Central memory CD8-positive, alpha-beta T cell (primary cell): ENCODE measurements around the gene DSG3.

Experiments
- ATAC-seq: fragments of 150-1000 bp; cut with Tn5 transposase; replicated peaks from 2 replicates; pipeline ENCODE4 v1.10.0; 2022; ENCODE audit warnings: mild to moderate bottlenecking, moderate FRiP score, moderate number of reproducible peaks; ENCODE audit not compliant: poor library complexity, severe bottlenecking; ENCODE audit errors: extremely low read depth
- DNase-seq, 2 donors: peaks; one replicate each; pipeline ENCODE4 v3.0.0; 2021; ENCODE audit warnings: low spot score in 2 of 2
- H3K27ac Mint-ChIP-seq: one replicate; pipeline ENCODE4 v1.8.0; 2022; ENCODE audit warnings: low read depth, mild to moderate bottlenecking, moderate library complexity, mixed read lengths
- H3K27me3 Mint-ChIP-seq: one replicate; pipeline ENCODE4 v1.8.0; 2022; ENCODE audit warnings: mixed read lengths
- H3K36me3 Mint-ChIP-seq: one replicate; pipeline ENCODE4 v1.8.0; 2022; ENCODE audit warnings: mild to moderate bottlenecking, moderate library complexity, mixed read lengths; ENCODE audit not compliant: insufficient read depth
- H3K4me1 Mint-ChIP-seq: one replicate; pipeline ENCODE4 v1.8.0; 2022; ENCODE audit warnings: mixed read lengths
- H3K4me3 Mint-ChIP-seq: one replicate; pipeline ENCODE4 v1.8.0; 2022; ENCODE audit warnings: mild to moderate bottlenecking, moderate library complexity, mixed read lengths
- H3K9me3 Mint-ChIP-seq: one replicate; pipeline ENCODE4 v1.8.0; 2022; ENCODE audit warnings: mixed read lengths

DSG3 gene

GRCh38 chr18:31439807-31440325 is 7.7 kb upstream of the DSG3 start:
- Mint-ChIP-seq H3K27ac (no peak overlapping the region), H3K36me3 (no peaks in the 10 kb centered on the region), H3K4me3 (no peak overlapping the region), H3K9me3 (no peaks in the 10 kb centered on the region), H3K27me3 (no peaks in the 10 kb centered on the region), H3K4me1 (no peaks in the 10 kb centered on the region)
- DNase-seq (no peak), ATAC-seq (no peak)

- H3K27me3 Mint-ChIP-seq: no peaks in the 10 kb centered on the region
- DNase-seq (no peak), ATAC-seq (no peak)
- H3K27ac Mint-ChIP-seq: no peak overlapping the region
- no peaks in the 10 kb centered on the region for H3K4me1 Mint-ChIP-seq
- H3K4me3 Mint-ChIP-seq: no peak overlapping the region
- no peaks in the 10 kb centered on the region for H3K9me3 Mint-ChIP-seq
- no peaks in the 10 kb centered on the region for H3K36me3 Mint-ChIP-seq
Observed at GRCh38 chr18:31440787-31441186, 6.8 kb upstream of the DSG3 start.

- Mint-ChIP-seq H3K27ac (no peak overlapping the region), H3K4me1 (no peaks in the 10 kb centered on the region), H3K27me3 (no peaks in the 10 kb centered on the region), H3K9me3 (no peaks in the 10 kb centered on the region), H3K4me3 (no peak overlapping the region), H3K36me3 (no peaks in the 10 kb centered on the region)
- ATAC-seq (no peak), DNase-seq (no peak)
Observed at GRCh38 chr18:31441493-31441892, 6.0 kb upstream of the DSG3 start.

GRCh38 chr18:31444142-31444541 is 3.4 kb upstream of the DSG3 start:
- no peak for ATAC-seq
- Mint-ChIP-seq H3K4me1 (no peaks in the 10 kb centered on the region), H3K27me3 (no peaks in the 10 kb centered on the region), H3K4me3 (no peak overlapping the region), H3K27ac (no peak overlapping the region), H3K9me3 (no peaks in the 10 kb centered on the region), H3K36me3 (peaks cover 3% of the 10 kb centered on the region)
- no peak for DNase-seq

- Mint-ChIP-seq H3K36me3 (peaks cover 3% of the 10 kb centered on the region), H3K27ac (no peak overlapping the region), H3K9me3 (no peaks in the 10 kb centered on the region), H3K4me1 (no peaks in the 10 kb centered on the region), H3K27me3 (no peaks in the 10 kb centered on the region), H3K4me3 (no peak overlapping the region)
- no peak for DNase-seq
- no peak for ATAC-seq
Observed at GRCh38 chr18:31445908-31446307, 1.6 kb upstream of the DSG3 start.

GRCh38 chr18:31446854-31447253 is 687 bp upstream of the DSG3 start:
- H3K27me3 Mint-ChIP-seq: no peaks in the 10 kb centered on the region
- no peaks in the 10 kb centered on the region for H3K4me1 Mint-ChIP-seq

GRCh38 chr18:31450409-31450808 is 2.9 kb downstream of the DSG3 start:
- peaks cover 5% of the 10 kb centered on the region for H3K36me3 Mint-ChIP-seq
- no peaks in the 10 kb centered on the region for H3K27me3 Mint-ChIP-seq
- DNase-seq: no peak
- no peak for ATAC-seq
- no peak overlapping the region for H3K27ac Mint-ChIP-seq
- no peaks in the 10 kb centered on the region for H3K4me1 Mint-ChIP-seq
- H3K9me3 Mint-ChIP-seq: no peaks in the 10 kb centered on the region
- H3K4me3 Mint-ChIP-seq: no peak overlapping the region

More at GRCh38 chr18:31446854-31447253, 687 bp upstream of the DSG3 start:
- H3K36me3 Mint-ChIP-seq: peaks cover 3% of the 10 kb centered on the region
- H3K4me3 Mint-ChIP-seq: no peak overlapping the region
- H3K9me3 Mint-ChIP-seq: no peaks in the 10 kb centered on the region
- ATAC-seq (no peak), DNase-seq (no peak)
- H3K27ac Mint-ChIP-seq: no peak overlapping the region

GRCh38 chr18:31451625-31452024 is 4.1 kb downstream of the DSG3 start:
- Mint-ChIP-seq H3K27me3 (no peaks in the 10 kb centered on the region), H3K4me3 (no peak overlapping the region), H3K27ac (no peak overlapping the region), H3K4me1 (no peaks in the 10 kb centered on the region), H3K36me3 (peaks cover 5% of the 10 kb centered on the region), H3K9me3 (no peaks in the 10 kb centered on the region)
- DNase-seq (no peak), ATAC-seq (no peak)

- Mint-ChIP-seq H3K9me3 (peaks cover under 1% of the 10 kb centered on the region), H3K4me3 (no peak overlapping the region), H3K27ac (no peak overlapping the region), H3K4me1 (no peaks in the 10 kb centered on the region), H3K36me3 (peaks cover 2% of the 10 kb centered on the region), H3K27me3 (no peaks in the 10 kb centered on the region)
- no peak for ATAC-seq
- DNase-seq: no peak
Observed at GRCh38 chr18:31454066-31454708, 6.6 kb downstream of the DSG3 start.

GRCh38 chr18:31469629-31470028 is 22.1 kb downstream of the DSG3 start:
- H3K27me3 Mint-ChIP-seq: peaks cover 11% of the 10 kb centered on the region
- no peak for ATAC-seq
- H3K36me3 Mint-ChIP-seq: no peaks in the 10 kb centered on the region
- no peak overlapping the region for H3K4me3 Mint-ChIP-seq
- H3K9me3 Mint-ChIP-seq: peaks cover 5% of the 10 kb centered on the region
- no peak for DNase-seq
- no peaks in the 10 kb centered on the region for H3K4me1 Mint-ChIP-seq
- no peak overlapping the region for H3K27ac Mint-ChIP-seq

- no peaks in the 10 kb centered on the region for H3K27me3 Mint-ChIP-seq
- no peak overlapping the region for H3K4me3 Mint-ChIP-seq
- no peaks in the 10 kb centered on the region for H3K4me1 Mint-ChIP-seq
- H3K36me3 Mint-ChIP-seq: no peaks in the 10 kb centered on the region
- DNase-seq (no peak), ATAC-seq (no peak)
- no peak overlapping the region for H3K27ac Mint-ChIP-seq
- no peaks in the 10 kb centered on the region for H3K9me3 Mint-ChIP-seq
Observed at GRCh38 chr18:31478688-31479087, 31.1 kb downstream of the DSG3 start.

- Mint-ChIP-seq H3K36me3 (no peaks in the 10 kb centered on the region), H3K27me3 (peaks cover 12% of the 10 kb centered on the region), H3K4me1 (no peaks in the 10 kb centered on the region), H3K4me3 (no peak overlapping the region), H3K9me3 (no peaks in the 10 kb centered on the region), H3K27ac (no peak overlapping the region)
- ATAC-seq (no peak), DNase-seq (no peak)
Observed at GRCh38 chr18:31482051-31482450, 34.5 kb downstream of the DSG3 start.

GRCh38 chr18:31483396-31483795 is 35.9 kb downstream of the DSG3 start:
- no peaks in the 10 kb centered on the region for H3K9me3 Mint-ChIP-seq
- ATAC-seq (no peak), DNase-seq (no peak)
- no peak overlapping the region for H3K27ac Mint-ChIP-seq
- H3K4me3 Mint-ChIP-seq: no peak overlapping the region
- peaks cover 14% of the 10 kb centered on the region for H3K27me3 Mint-ChIP-seq
- H3K4me1 Mint-ChIP-seq: no peaks in the 10 kb centered on the region
- no peaks in the 10 kb centered on the region for H3K36me3 Mint-ChIP-seq
